HEK293 (cell line): ENCODE data around the gene SIK3.

Experiments used
- CTCF ChIA-PET: fragments of 350-600 bp; formaldehyde crosslinking; extraction: SDS; loops from one replicate; lab custom pipeline; 2021; ENCODE audit warnings: antibody characterized with exemption; lab: Yijun Ruan, JAX
- POLR2A ChIA-PET: fragments of 300-600 bp; formaldehyde crosslinking; extraction: SDS; loops from one replicate; lab custom pipeline; 2020; ENCODE audit warnings: antibody characterized with exemption, inconsistent platforms; lab: Yijun Ruan, JAX
- H3K27ac ChIP-seq: fragments of 200-500 bp; sonication (Bioruptor generic); 2 replicates; pipeline ENCODE4 v1.5.1; 2014; ENCODE audit warnings: low read depth, low read length, control low read depth, inconsistent platforms; ENCODE audit errors: extremely low read depth
- H3K36me3 ChIP-seq, 2 experiments: fragments of 200-500 bp in 1 of 2; sonication (Bioruptor generic) in 1 of 2; 1 replicate in 1 of 2; 2 replicates in 1 of 2; pipeline ENCODE4 v1.5.1; 2014 to 2017; ENCODE audit warnings: inconsistent platforms in 2 of 2, low read length in 2 of 2; ENCODE audit not compliant: control insufficient read depth in 2 of 2, insufficient read depth in 1 of 2
- H3K4me1 ChIP-seq: fragments of 200-500 bp; sonication (Bioruptor generic); 2 replicates; pipeline ENCODE4 v1.5.1; 2014; ENCODE audit warnings: mild to moderate bottlenecking, low read length, inconsistent platforms; ENCODE audit not compliant: control insufficient read depth, insufficient read depth
- H3K4me3 ChIP-seq: 2 replicates; pipeline ENCODE4 v1.5.1; 2011; ENCODE audit warnings: low read depth, mild to moderate bottlenecking, control low read depth, low read length, moderate library complexity
- H3K9me3 ChIP-seq: fragments of 200-500 bp; sonication (Bioruptor generic); 2 replicates; pipeline ENCODE4 v1.5.1; 2014; ENCODE audit warnings: low read depth, low read length, inconsistent platforms; ENCODE audit not compliant: control insufficient read depth, insufficient read depth
- TRIM28 ChIP-seq: IDR thresholded peaks from 2 replicates; pipeline ENCODE4 v1.6.1; 2011; ENCODE audit warnings: low read length, control low read depth, borderline replicate concordance
- WT1 ChIP-seq: fragments of 450-650 bp; formaldehyde crosslinking; IDR thresholded peaks from 2 replicates; pipeline ENCODE4 v1.5.1; 2016; ENCODE audit warnings: missing biosample characterization, missing genetic modification characterization
- ZBTB17 ChIP-seq: fragments of 450-650 bp; formaldehyde crosslinking; IDR thresholded peaks from 2 replicates; pipeline ENCODE4 v1.5.1; 2016; ENCODE audit warnings: missing biosample characterization, missing genetic modification characterization
- ZFHX2 ChIP-seq: fragments of 450-650 bp; formaldehyde crosslinking; conservative IDR thresholded peaks from 2 replicates; pipeline ENCODE4 v1.5.1; 2016; ENCODE audit warnings: missing biosample characterization, missing genetic modification characterization
- ZNF121 ChIP-seq: fragments of 450-650 bp; formaldehyde crosslinking; IDR thresholded peaks from 2 replicates; pipeline ENCODE4 v1.5.1; 2016; ENCODE audit warnings: missing biosample characterization, missing genetic modification characterization
- ZNF138 ChIP-seq: fragments of 450-650 bp; formaldehyde crosslinking; IDR thresholded peaks from 2 replicates; pipeline ENCODE4 v1.5.1; 2016; ENCODE audit warnings: missing biosample characterization, missing genetic modification characterization, borderline replicate concordance
- ZNF274 ChIP-seq, 2 experiments: fragments of 200-500 bp in 1 of 2; fragments of 450-650 bp in 1 of 2; sonication (Bioruptor generic) in 1 of 2; formaldehyde crosslinking in 1 of 2; IDR thresholded peaks; 2 replicates each; pipeline versions ENCODE4 v1.5.1 to v1.6.1; 2014 to 2016; ENCODE audit warnings: borderline replicate concordance in 1 of 2, inconsistent platforms in 1 of 2, low read length in 1 of 2, missing biosample characterization in 1 of 2, missing genetic modification characterization in 1 of 2
- ZNF302 ChIP-seq: fragments of 450-650 bp; formaldehyde crosslinking; IDR thresholded peaks from 2 replicates; pipeline ENCODE4 v1.5.1; 2016; ENCODE audit warnings: missing biosample characterization, missing genetic modification characterization, low read depth
- ZNF473 ChIP-seq: fragments of 450-650 bp; formaldehyde crosslinking; IDR thresholded peaks from 2 replicates; pipeline ENCODE4 v1.5.1; 2017; ENCODE audit warnings: missing biosample characterization, missing genetic modification characterization
- ZNF48 ChIP-seq: fragments of 450-650 bp; formaldehyde crosslinking; IDR thresholded peaks from 2 replicates; pipeline ENCODE4 v1.5.1; 2016; ENCODE audit warnings: missing biosample characterization, missing genetic modification characterization
- ZNF529 ChIP-seq: fragments of 450-650 bp; formaldehyde crosslinking; IDR thresholded peaks from 2 replicates; pipeline ENCODE4 v1.5.1; 2017; ENCODE audit warnings: missing genetic modification characterization, missing biosample characterization; ENCODE audit not compliant: insufficient replicate concordance
- ZNF530 ChIP-seq: fragments of 450-650 bp; formaldehyde crosslinking; IDR thresholded peaks from 2 replicates; pipeline ENCODE4 v1.5.1; 2016; ENCODE audit warnings: low read depth, missing biosample characterization, missing genetic modification characterization
- ZNF596 ChIP-seq: fragments of 450-650 bp; IDR thresholded peaks from 2 replicates; pipeline ENCODE4 v1.5.0; 2018; ENCODE audit warnings: missing biosample characterization, mild to moderate bottlenecking, missing genetic modification characterization, moderate library complexity
- TF ChIP-seq, protein P1 (sequence below): fragments of 450-650 bp; formaldehyde crosslinking; IDR thresholded peaks from 2 replicates; pipeline ENCODE4 v1.5.1; 2017; ENCODE audit warnings: missing biosample characterization, missing genetic modification characterization
- TF ChIP-seq, protein P2 (sequence below): fragments of 450-650 bp; formaldehyde crosslinking; IDR thresholded peaks from 2 replicates; pipeline ENCODE4 v1.5.1; 2017; ENCODE audit warnings: missing biosample characterization, missing genetic modification characterization
- TF ChIP-seq, protein P3 (sequence below): fragments of 450-650 bp; formaldehyde crosslinking; IDR thresholded peaks from 2 replicates; pipeline ENCODE4 v1.5.1; 2016; ENCODE audit warnings: missing biosample characterization, missing genetic modification characterization
- TF ChIP-seq, protein P4 (sequence below): fragments of 450-650 bp; formaldehyde crosslinking; IDR thresholded peaks from 2 replicates; pipeline ENCODE4 v1.5.1; 2016; ENCODE audit warnings: missing biosample characterization, missing genetic modification characterization
- TF ChIP-seq, protein P5 (sequence below): fragments of 450-650 bp; formaldehyde crosslinking; IDR thresholded peaks from 2 replicates; pipeline ENCODE4 v1.5.1; 2016; ENCODE audit warnings: missing biosample characterization, missing genetic modification characterization

Gene SIK3

DNA sequence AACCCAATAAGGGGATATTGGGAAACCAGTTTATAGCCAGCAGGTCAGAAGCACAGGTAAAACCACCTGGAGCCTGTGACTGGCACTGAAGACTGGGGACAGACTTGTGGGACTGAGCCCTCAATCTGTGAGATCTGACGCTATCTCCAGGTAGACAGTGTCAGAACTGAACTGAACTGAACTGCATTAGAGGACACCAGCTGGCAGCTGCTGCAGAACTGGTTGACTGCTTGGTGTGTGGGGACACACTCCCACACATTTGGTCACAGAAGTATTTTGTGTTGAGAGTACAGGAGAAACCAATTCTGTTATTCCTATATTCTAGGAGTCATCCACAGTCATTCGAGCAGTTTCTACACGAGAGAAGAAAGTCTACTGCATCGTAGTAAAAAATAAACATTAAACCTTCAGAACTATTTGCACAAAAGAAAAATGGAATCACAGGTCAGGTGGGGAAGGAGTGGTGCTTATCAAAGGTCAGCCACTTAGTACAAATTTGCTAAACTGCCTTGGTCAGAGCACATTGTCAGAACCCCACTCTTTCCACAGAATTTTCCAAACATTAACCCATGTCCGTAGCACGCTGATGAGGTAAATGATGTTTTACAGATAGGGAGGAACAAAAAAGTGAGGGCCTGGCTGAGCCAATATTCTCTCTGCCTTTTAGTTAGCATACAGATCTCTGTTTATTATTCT, 77.2 kb downstream of the SIK3 start:
- Histone ChIP-seq H3K9me3 (no peaks in the 10 kb centered on the region), H3K36me3 (no peaks in the 10 kb centered on the region), H3K27ac (no peak overlapping the region), H3K4me1 (peaks cover 11% of the 10 kb centered on the region), H3K4me3 (no peak overlapping the region)
- ChIA-PET POLR2A (interaction anchor here (0.6 kb wide), 1 partner anchor 76 kb away, joined by 3 read pairs; no protein-coding TSS in a partner anchor), CTCF (no interaction called here)
- TF ChIP-seq ZNF274 (IDR thresholded peaks at IDR 0.05; ENCODE audit: low read length) (no peak), ZNF274 (tag by site-specific recombination; IDR thresholded peaks at IDR 0.05; ENCODE audit: borderline replicate concordance) (no peak), WT1 (tag by site-specific recombination) (0 out of 2 replicates have a peak, but pooled peaks have one; percentile 11), TRIM28 (0 out of 2 replicates have a peak, but pooled peaks have one; percentile 18), ZFHX2 (tag by site-specific recombination) (peak; percentile 45; the same call in 1 of the 2 replicates)
- TF ChIP-seq, protein P1, sequence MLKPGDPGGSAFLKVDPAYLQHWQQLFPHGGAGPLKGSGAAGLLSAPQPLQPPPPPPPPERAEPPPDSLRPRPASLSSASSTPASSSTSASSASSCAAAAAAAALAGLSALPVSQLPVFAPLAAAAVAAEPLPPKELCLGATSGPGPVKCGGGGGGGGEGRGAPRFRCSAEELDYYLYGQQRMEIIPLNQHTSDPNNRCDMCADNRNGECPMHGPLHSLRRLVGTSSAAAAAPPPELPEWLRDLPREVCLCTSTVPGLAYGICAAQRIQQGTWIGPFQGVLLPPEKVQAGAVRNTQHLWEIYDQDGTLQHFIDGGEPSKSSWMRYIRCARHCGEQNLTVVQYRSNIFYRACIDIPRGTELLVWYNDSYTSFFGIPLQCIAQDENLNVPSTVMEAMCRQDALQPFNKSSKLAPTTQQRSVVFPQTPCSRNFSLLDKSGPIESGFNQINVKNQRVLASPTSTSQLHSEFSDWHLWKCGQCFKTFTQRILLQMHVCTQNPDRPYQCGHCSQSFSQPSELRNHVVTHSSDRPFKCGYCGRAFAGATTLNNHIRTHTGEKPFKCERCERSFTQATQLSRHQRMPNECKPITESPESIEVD (tag by site-specific recombination): peak; percentile 78

DNA sequence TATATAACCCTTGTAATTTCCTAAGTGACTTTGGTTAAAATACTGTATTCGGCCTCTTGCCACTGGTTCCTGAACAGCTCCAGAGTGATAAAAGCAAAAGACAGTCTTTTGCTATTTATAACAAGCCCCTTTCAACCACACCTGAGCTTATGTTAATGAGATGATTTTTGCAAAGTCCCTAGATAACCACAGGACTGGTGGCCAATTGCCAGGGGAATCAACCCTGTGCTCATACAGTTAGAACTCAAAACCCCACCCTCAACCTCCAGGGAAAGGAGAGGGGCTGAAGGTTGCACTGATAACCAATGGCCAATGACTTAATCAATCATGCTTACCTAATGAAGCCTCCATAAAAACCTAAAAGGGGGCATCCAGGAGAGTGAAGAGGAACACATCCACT, 77.9 kb downstream of the SIK3 start:
- ChIA-PET CTCF (no interaction called here), POLR2A (no interaction called here)
- no peak overlapping the region for H3K27ac ChIP-seq
- peaks cover 11% of the 10 kb centered on the region for H3K4me1 ChIP-seq
- H3K36me3 ChIP-seq: no peaks in the 10 kb centered on the region
- TF ChIP-seq ZNF121 (tag by site-specific recombination) (no peak), ZNF596 (tag by site-specific recombination) (no peak), ZNF473 (tag by site-specific recombination) (no peak), ZNF302 (tag by site-specific recombination) (no peak), ZNF48 (no peak), ZNF530 (tag by site-specific recombination) (peak; percentile 87; the same call in 1 of the 2 replicates), ZNF138 (tag by site-specific recombination) (no peak)
- TF ChIP-seq, protein P2, sequence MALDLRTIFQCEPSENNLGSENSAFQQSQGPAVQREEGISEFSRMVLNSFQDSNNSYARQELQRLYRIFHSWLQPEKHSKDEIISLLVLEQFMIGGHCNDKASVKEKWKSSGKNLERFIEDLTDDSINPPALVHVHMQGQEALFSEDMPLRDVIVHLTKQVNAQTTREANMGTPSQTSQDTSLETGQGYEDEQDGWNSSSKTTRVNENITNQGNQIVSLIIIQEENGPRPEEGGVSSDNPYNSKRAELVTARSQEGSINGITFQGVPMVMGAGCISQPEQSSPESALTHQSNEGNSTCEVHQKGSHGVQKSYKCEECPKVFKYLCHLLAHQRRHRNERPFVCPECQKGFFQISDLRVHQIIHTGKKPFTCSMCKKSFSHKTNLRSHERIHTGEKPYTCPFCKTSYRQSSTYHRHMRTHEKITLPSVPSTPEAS (tag by site-specific recombination): no peak
- TF ChIP-seq, protein P3, sequence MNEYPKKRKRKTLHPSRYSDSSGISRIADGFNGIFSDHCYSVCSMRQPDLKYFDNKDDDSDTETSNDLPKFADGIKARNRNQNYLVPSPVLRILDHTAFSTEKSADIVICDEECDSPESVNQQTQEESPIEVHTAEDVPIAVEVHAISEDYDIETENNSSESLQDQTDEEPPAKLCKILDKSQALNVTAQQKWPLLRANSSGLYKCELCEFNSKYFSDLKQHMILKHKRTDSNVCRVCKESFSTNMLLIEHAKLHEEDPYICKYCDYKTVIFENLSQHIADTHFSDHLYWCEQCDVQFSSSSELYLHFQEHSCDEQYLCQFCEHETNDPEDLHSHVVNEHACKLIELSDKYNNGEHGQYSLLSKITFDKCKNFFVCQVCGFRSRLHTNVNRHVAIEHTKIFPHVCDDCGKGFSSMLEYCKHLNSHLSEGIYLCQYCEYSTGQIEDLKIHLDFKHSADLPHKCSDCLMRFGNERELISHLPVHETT (tag by site-specific recombination): no peak
- TF ChIP-seq, all 188 proteins: peak for 1
- no peak overlapping the region for H3K4me3 ChIP-seq
- no peaks in the 10 kb centered on the region for H3K9me3 ChIP-seq

DNA sequence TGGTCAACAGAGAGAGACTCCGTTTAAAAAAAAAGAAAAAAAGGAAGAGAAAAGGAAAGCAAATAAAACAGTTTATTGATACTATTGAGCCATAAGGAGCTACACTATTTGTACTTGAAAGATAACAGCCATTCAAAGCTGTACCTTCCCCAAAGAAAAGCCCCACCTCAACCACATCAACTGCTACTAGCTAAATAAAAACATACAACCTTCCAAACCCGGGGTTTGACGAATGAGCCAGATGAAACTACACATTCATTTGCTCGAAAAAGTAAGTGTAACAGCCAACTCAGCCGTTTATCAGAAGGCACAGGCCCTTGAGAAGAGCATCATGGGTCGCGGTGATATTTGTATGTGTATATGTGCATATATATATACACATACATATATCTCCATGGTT, 78.4 kb downstream of the SIK3 start:
- POLR2A ChIA-PET: no interaction called here

More for the DNA sequence above, 78.4 kb downstream of the SIK3 start:
- Histone ChIP-seq H3K36me3 (no peaks in the 10 kb centered on the region), H3K4me1 (peaks cover 11% of the 10 kb centered on the region), H3K27ac (no peak overlapping the region), H3K9me3 (no peaks in the 10 kb centered on the region), H3K4me3 (no peak overlapping the region)
- CTCF ChIA-PET: no interaction called here
- TF ChIP-seq ZNF529 (tag by site-specific recombination) (no peak), ZBTB17 (no peak)
- TF ChIP-seq, protein P4, sequence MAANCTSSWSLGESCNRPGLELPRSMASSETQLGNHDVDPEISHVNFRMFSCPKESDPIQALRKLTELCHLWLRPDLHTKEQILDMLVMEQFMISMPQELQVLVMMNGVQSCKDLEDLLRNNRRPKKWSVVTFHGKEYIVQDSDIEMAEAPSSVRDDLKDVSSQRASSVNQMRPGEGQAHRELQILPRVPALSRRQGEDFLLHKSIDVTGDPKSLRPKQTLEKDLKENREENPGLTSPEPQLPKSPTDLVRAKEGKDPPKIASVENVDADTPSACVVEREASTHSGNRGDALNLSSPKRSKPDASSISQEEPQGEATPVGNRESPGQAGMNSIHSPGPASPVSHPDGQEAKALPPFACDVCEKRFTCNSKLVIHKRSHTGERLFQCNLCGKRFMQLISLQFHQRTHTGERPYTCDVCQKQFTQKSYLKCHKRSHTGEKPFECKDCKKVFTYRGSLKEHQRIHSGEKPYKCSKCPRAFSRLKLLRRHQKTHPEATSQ (tag by site-specific recombination): no peak
- TF ChIP-seq, protein P5, sequence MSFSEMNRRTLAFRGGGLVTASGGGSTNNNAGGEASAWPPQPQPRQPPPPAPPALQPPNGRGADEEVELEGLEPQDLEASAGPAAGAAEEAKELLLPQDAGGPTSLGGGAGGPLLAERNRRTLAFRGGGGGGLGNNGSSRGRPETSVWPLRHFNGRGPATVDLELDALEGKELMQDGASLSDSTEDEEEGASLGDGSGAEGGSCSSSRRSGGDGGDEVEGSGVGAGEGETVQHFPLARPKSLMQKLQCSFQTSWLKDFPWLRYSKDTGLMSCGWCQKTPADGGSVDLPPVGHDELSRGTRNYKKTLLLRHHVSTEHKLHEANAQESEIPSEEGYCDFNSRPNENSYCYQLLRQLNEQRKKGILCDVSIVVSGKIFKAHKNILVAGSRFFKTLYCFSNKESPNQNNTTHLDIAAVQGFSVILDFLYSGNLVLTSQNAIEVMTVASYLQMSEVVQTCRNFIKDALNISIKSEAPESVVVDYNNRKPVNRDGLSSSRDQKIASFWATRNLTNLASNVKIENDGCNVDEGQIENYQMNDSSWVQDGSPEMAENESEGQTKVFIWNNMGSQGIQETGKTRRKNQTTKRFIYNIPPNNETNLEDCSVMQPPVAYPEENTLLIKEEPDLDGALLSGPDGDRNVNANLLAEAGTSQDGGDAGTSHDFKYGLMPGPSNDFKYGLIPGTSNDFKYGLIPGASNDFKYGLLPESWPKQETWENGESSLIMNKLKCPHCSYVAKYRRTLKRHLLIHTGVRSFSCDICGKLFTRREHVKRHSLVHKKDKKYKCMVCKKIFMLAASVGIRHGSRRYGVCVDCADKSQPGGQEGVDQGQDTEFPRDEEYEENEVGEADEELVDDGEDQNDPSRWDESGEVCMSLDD (tag by site-specific recombination): no peak
